ENCODE data around the gene EPB41L2.

DNA sequence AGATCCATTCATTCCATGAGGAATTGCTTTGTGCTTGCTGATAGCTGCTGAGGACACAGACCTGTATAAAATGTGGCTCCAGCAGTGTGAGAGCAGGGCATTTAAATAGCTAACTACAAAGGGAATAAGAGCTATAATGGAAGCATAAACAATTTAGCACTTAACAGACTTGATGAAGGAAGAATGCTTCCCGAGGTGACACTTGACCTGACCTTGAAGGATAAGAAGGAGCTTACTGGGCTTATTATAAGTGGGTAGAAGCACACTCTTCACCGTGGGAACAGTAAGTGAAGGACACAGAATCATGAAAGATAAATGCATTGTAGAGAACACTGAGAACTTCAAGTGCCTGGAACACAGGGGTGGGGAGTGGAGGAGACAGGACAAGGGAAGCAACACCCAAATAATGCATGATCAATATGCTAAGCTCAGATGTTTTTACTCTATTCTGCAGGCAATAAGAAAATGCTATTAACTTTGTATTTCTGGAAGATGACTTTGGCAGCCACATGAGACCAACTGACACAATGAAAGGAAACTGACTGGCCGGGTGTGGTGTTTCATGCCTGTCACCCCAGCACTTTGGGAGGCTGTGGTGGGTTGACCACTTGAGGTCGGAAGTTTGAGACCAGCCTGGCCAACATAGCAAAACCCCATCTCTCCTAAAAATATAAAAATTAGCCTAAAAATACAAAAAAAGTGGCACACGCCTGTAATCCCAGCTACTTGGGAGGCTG lies 84.2 kb downstream of the EPB41L2 start:
- TF ChIP-seq, protein P1, sequence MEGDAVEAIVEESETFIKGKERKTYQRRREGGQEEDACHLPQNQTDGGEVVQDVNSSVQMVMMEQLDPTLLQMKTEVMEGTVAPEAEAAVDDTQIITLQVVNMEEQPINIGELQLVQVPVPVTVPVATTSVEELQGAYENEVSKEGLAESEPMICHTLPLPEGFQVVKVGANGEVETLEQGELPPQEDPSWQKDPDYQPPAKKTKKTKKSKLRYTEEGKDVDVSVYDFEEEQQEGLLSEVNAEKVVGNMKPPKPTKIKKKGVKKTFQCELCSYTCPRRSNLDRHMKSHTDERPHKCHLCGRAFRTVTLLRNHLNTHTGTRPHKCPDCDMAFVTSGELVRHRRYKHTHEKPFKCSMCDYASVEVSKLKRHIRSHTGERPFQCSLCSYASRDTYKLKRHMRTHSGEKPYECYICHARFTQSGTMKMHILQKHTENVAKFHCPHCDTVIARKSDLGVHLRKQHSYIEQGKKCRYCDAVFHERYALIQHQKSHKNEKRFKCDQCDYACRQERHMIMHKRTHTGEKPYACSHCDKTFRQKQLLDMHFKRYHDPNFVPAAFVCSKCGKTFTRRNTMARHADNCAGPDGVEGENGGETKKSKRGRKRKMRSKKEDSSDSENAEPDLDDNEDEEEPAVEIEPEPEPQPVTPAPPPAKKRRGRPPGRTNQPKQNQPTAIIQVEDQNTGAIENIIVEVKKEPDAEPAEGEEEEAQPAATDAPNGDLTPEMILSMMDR (IDR thresholded peaks at IDR 0.05): no peak
- TF ChIP-seq ZFX (IDR thresholded peaks at IDR 0.05; ENCODE audit: borderline replicate concordance): no peak
